Peyer's patch (tissue), 4 donors: ENCODE results near the gene LDB1.

Experiments used
- CTCF ChIP-seq, 6 experiments: fragments of 450-650 bp in 4 of 6; fragments of 200-600 bp in 2 of 6; sonication (generic) in 1 of 6; IDR thresholded peaks; one replicate each; pipeline ENCODE4 v1.5.1; 2017 to 2019; ENCODE audit warnings: antibody characterized with exemption in 6 of 6, mild to moderate bottlenecking in 3 of 6, moderate library complexity in 1 of 6
- POLR2A ChIP-seq, 2 donors: fragments of 450-650 bp; IDR thresholded peaks; one replicate each; pipeline ENCODE4 v1.5.1; 2017; ENCODE audit warnings: antibody characterized with exemption in 2 of 2, mild to moderate bottlenecking in 2 of 2, moderate library complexity in 2 of 2

DNA sequence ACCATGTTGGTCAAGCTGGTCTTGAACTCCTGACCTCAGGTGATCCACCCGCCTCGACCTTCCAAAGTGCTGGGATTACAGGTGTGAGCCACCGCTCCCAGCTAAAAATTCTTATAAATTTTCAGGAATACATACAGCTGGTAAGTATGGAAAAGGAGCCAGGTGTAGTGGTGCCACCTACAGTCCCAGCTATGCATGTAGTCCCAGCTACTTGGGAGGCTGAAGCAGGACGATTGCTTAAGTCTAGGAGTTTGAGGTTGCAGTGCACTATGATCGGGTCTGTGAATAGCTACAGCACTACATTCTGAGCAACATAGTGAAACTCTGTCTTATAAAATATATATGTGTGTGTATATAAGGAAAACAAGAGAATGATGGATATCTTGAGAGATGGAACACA lies 19.0 kb downstream of the LDB1 start:
- TF ChIP-seq CTCF (IDR thresholded peaks at IDR 0.05) (no peak), POLR2A (IDR thresholded peaks at IDR 0.05) (no peak)
